ENCODE results near the gene MAGEH1. TPM values are rescaled to one million over a fixed set of nuclear protein-coding genes. Genes with fewer than 3 reads are reported as not detected.
A peak's percentile ranks its signal among the peaks of the same experiment; 100 is the strongest.
"Not testable (repeated sequence)": the region's sequence is repeated elsewhere in the genome, so short reads cannot be mapped to it uniquely, and the experiment has no call there.

The MAGEH1 gene
- total RNA-seq, 3 donors from 2014 or later: 23.0 to 37.4 (median 32.3) TPM

DNA sequence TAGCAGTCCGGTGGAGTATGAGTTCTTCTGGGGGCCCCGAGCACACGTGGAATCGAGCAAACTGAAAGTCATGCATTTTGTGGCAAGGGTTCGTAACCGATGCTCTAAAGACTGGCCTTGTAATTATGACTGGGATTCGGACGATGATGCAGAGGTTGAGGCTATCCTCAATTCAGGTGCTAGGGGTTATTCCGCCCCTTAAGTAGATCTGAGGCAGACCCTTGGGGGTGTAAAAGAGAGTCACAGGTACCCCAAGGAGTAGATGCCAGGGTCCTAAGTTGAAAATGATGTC, 852 bp downstream of the MAGEH1 start:
- Histone ChIP-seq H3K27me3 (peaks cover 0 to 3% of the 10 kb centered on the region in 2 donors), H3K36me3 (no peaks in the 10 kb centered on the region), H3K4me1 (no peaks in the 10 kb centered on the region), H3K9me3 (no peaks in the 10 kb centered on the region), H3K27ac (peak overlapping the region; percentile 67 to 70), H3K4me3 (peak overlapping the region; percentile 58 to 73 (median 62))
- DNase-seq (ENCODE audit: low spot score in 2 of 2): no peak
- TF ChIP-seq POLR2AphosphoS5 (IDR thresholded peaks at IDR 0.05): no peak
- no peak for TF ChIP-seq POLR2A (IDR thresholded peaks at IDR 0.05)
- TF ChIP-seq CTCF (IDR thresholded peaks at IDR 0.05): no peak
- intact Hi-C loops (cut with DNase I; ENCODE audit: low total_unique reads): no loop called here

GRCh38 chrX:55455708-55456107, 3.8 kb downstream of the MAGEH1 start:
- H3K4me3 ChIP-seq; H3K36me3 ChIP-seq; H3K9me3 ChIP-seq; H3K27me3 ChIP-seq; DNase-seq (ENCODE audit: low spot score in 2 of 2); H3K27ac ChIP-seq; intact Hi-C loops (cut with DNase I; ENCODE audit: low total_unique reads); H3K4me1 ChIP-seq: not testable (repeated sequence)

DNA sequence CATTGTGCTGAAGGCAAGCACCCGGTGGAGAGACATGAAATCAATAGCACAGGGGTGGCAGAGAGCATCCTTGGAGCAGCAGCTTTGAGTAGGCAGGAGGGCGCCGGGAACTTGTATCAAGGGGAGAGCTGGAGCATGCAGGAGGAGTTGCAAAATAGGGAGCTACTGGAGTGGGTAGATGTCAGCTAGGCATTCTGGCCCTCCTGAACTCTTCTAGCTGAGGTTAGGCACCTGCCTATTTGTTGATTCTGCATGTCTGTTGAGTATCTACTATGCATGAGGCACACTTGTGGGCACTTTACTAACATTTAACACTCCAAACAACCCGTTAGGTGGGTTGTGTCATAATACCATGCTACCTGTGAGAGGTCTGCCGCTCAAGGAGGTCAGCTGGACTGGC, 7.5 kb downstream of the MAGEH1 start:
- H3K27ac ChIP-seq; H3K36me3 ChIP-seq; H3K9me3 ChIP-seq; intact Hi-C loops (cut with DNase I; ENCODE audit: low total_unique reads); H3K4me3 ChIP-seq; H3K4me1 ChIP-seq; H3K27me3 ChIP-seq; DNase-seq (ENCODE audit: low spot score in 2 of 2): not testable (repeated sequence)

DNA sequence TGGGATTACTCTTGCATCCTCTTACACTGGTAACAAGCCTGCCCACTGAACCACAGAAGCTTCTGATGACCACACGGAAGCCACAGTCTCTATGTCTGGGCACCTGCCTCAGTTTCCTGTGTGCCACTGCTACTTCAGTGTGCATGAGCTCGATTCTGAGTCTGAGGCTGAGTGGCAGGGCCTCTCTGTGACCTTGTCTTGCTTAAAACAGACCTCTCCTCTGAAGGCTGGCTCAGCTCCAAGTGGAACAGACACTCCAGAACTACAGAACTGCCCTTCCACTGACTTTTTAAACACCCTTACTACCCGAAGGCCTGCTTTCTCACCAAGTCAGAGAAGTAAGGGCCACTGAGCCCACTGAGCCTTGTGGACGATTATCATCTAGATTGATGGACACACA, 8.0 kb downstream of the MAGEH1 start:
- H3K27me3 ChIP-seq; intact Hi-C loops (cut with DNase I; ENCODE audit: low total_unique reads): not testable (repeated sequence)

DNA sequence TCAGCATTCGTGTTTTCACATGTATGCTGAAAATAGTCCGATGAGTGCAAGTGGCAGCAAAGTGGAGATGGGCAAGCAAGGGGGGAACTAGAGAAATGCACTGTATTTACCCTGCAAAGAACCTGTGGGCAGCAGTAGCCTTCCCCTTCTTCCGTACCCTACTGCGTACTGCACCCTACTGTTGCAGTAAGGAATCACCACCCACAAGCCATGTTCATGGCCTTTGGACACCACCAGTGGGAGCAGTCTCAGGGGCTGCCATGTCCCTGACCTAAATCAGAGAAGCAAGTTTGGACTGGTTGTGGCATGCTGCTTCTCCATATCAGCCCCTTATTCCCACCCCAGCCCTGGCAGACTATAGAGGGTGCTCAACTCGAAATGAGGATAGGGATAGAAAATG, 12.1 kb downstream of the MAGEH1 start:
- intact Hi-C loops (cut with DNase I; ENCODE audit: low total_unique reads); H3K9me3 ChIP-seq; H3K36me3 ChIP-seq; H3K27me3 ChIP-seq; DNase-seq (ENCODE audit: low spot score in 2 of 2); H3K4me1 ChIP-seq; H3K27ac ChIP-seq; H3K4me3 ChIP-seq: not testable (repeated sequence)

More for the DNA sequence above, 8.0 kb downstream of the MAGEH1 start:
- H3K9me3 ChIP-seq; H3K27ac ChIP-seq; H3K36me3 ChIP-seq; DNase-seq (ENCODE audit: low spot score in 2 of 2); H3K4me3 ChIP-seq; H3K4me1 ChIP-seq: not testable (repeated sequence)

DNA sequence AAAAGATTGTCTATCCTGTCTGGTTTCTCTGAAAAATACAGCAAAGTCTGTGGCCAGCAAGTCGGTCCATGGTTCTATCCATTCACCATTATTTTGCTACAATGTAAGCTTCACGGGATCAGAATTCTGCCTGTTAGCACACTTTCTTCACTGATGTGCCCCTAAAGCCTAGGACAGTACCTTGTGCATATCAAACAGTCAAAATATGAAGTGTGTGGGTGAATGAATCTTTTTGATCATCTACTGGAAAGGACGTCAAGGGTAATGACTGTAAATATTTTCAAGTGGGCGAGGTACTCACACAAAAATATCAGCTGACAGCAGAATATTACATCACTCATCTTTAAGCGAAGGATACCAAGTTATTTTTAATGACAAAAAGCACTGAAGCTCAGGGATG, 13.2 kb downstream of the MAGEH1 start:
- H3K4me3 ChIP-seq; H3K27me3 ChIP-seq; H3K36me3 ChIP-seq; H3K27ac ChIP-seq; H3K9me3 ChIP-seq; intact Hi-C loops (cut with DNase I; ENCODE audit: low total_unique reads); H3K4me1 ChIP-seq; DNase-seq (ENCODE audit: low spot score in 2 of 2): not testable (repeated sequence)

DNA sequence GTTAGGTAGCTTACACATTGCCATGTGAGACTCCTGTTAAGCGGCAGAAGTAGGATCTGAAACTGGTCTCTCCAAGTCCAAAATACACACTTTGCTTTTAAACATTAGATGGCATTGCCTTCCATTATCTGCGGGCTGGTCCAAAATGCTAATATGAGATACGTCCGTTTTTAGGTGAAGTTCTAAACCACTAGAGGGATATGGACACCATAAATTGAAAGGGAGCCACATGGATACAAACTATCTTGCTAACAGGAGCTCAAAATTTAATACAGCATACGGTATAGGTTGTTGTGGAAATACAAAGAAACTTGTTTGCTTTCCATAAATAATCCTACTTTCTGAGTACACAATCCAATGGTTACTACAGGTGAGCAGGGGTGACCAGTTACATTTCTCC, 13.9 kb downstream of the MAGEH1 start:
- H3K9me3 ChIP-seq; DNase-seq (ENCODE audit: low spot score in 2 of 2); H3K36me3 ChIP-seq; intact Hi-C loops (cut with DNase I; ENCODE audit: low total_unique reads); H3K4me3 ChIP-seq; H3K27ac ChIP-seq; H3K27me3 ChIP-seq; H3K4me1 ChIP-seq: not testable (repeated sequence)

DNA sequence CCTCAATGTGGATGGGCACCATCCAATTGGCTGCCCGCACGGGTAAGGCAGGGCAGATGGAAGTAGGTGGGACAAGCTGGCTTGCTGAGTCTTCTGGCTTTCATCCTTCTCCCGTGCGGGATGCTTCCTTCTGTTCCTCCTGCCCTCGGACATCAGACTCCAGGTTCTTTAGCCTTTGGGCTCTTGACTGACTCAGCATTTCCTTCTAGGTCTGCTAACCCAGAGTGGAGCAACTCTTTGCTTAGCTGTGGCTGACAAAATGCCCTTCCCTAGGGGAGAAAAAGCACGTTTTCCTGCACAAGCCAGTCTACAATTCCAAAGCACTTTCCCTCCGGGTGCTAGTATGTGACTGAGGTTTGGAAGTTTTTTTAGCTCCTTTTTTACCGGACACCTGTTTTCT, 28.0 kb downstream of the MAGEH1 start:
- H3K4me3 ChIP-seq; DNase-seq (ENCODE audit: low spot score in 2 of 2); H3K27ac ChIP-seq; H3K9me3 ChIP-seq; H3K4me1 ChIP-seq; intact Hi-C loops (cut with DNase I; ENCODE audit: low total_unique reads); H3K36me3 ChIP-seq: not testable (repeated sequence)
- peaks cover 0 to 14% of the 10 kb centered on the region in 2 donors for H3K27me3 ChIP-seq

- Histone ChIP-seq H3K27me3 (peaks cover 0 to 15% of the 10 kb centered on the region in 2 donors), H3K4me3 (no peak overlapping the region), H3K36me3 (no peaks in the 10 kb centered on the region), H3K27ac (no peak overlapping the region), H3K4me1 (no peaks in the 10 kb centered on the region), H3K9me3 (no peaks in the 10 kb centered on the region)
- TF ChIP-seq POLR2A (IDR thresholded peaks at IDR 0.05) (no peak), POLR2AphosphoS5 (IDR thresholded peaks at IDR 0.05) (no peak), CTCF (IDR thresholded peaks at IDR 0.05) (no peak)
- DNase-seq (ENCODE audit: low spot score in 2 of 2): no peak
- intact Hi-C loops (cut with DNase I; ENCODE audit: low total_unique reads): no loop called here
Measured at GRCh38 chrX:55480390-55481062, 28.6 kb downstream of the MAGEH1 start.

Data from breast epithelium (tissue), 4 donors.